ENCODE measurements around the gene C20orf141.
"Not testable (repeated sequence)": the region's sequence is repeated elsewhere in the genome, so short reads cannot be mapped to it uniquely, and the experiment has no call there.

C20orf141 gene, protein sequence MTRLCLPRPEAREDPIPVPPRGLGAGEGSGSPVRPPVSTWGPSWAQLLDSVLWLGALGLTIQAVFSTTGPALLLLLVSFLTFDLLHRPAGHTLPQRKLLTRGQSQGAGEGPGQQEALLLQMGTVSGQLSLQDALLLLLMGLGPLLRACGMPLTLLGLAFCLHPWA

DNA sequence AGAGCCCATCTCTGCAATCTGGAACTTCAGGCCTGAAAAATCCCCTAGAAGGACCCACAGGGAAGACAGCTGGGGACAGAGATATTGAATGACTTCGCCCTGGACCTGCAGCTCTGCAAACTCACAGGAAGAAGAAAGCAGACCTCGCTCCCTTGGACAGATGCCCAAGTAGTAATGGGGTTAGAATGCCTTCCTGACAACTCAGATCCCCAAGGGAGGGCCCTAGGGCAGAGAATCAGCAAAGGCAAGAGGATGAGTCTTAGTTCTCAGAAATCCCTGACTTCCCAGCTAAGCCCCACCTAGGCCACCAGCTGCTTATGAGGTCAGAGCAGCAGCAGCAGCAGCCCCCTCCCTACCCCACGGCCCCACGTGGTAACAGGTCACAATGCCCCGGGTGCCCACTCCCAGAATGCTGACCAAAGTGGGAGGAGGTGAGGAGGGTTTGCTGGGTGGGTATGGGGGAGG, at the start of gene C20orf141:
C20orf141 (plus strand) TSS at position 401 of the 465 bp plus-strand sequence. CDS start 198 bp downstream, outside the sequence.
- DNase-seq (ENCODE audit: low read depth, low spot score): peak; percentile 59

DNA sequence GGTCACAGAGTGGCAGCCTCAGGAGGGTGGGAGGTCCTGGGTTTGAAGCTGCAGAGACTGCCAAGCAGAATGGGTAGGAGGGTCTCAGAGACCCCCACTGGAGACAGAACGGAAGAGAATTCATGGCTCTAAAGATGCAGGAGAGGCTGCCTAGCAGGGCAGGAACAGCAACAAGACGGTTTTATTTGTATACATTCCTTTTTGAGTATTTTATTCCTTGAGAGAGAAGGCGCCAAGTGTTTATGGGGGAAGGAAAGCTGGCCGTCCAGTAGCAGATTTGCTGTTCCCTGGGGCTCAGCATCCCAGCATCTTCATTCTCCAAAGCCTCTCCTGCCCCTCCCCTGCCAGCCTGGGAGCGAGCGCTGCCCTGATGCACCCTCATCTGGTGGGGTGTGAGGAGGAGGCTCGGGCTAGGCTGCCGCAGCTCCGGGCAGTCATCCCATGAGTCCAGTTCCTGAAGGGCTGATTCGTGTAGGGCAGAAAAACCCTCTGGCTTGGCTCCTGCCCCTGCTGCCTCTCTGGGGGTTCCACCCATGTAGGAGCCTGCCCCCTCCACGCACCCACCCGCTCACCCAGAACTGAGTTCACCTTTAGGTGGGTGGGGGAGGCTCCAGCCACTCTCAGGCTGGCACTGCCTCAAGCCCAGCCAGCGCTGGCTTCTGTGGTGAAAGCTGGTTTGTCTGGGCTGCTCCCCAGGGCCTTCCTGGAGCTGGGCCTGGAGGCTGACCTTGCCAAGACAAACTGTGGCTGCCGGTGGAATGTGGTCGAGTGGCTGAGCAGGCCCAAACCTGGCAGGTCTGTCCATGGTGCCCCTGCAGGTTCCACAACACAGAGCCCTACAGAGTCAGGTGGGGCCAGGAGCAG, 46.8 kb upstream of the C20orf141 start:
- peak; percentile 25 for DNase-seq (ENCODE audit: low read depth, low spot score)

- DNase-seq (ENCODE audit: low read depth, low spot score): no peak
Observed at GRCh38 chr20:2768632-2769015, 46.2 kb upstream of the C20orf141 start.

GRCh38 chr20:2770091-2770490, 44.7 kb upstream of the C20orf141 start:
- DNase-seq (ENCODE audit: low read depth, low spot score): not testable (repeated sequence)

DNA sequence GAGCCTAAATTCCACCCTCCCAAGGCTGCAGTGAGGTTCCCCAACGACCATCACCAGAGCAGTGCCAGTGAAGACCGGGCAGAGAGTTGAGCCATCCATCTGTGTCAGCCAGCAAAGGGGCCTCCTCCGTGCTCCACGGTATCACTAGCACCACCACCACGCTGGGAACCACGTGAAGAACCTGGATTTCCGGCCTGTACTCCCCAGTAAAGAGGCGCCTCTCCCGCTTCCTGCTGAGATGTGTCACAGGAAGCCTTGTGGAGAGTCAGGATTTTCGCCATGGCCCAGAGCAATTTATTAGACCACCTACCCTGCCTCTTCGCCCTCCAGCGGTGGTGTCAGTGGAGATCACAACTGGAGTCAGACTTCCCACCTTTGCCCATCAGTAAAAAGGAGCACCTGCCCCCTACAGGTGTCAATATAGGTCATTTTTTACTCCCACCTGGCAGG, 43.1 kb upstream of the C20orf141 start:
- peak; percentile 60 for DNase-seq (ENCODE audit: low read depth, low spot score)

GRCh38 chr20:2773812-2774211, 41.0 kb upstream of the C20orf141 start:
- no peak for DNase-seq (ENCODE audit: low read depth, low spot score)

GRCh38 chr20:2775139-2775538, 39.6 kb upstream of the C20orf141 start:
- no peak for DNase-seq (ENCODE audit: low read depth, low spot score)

DNA sequence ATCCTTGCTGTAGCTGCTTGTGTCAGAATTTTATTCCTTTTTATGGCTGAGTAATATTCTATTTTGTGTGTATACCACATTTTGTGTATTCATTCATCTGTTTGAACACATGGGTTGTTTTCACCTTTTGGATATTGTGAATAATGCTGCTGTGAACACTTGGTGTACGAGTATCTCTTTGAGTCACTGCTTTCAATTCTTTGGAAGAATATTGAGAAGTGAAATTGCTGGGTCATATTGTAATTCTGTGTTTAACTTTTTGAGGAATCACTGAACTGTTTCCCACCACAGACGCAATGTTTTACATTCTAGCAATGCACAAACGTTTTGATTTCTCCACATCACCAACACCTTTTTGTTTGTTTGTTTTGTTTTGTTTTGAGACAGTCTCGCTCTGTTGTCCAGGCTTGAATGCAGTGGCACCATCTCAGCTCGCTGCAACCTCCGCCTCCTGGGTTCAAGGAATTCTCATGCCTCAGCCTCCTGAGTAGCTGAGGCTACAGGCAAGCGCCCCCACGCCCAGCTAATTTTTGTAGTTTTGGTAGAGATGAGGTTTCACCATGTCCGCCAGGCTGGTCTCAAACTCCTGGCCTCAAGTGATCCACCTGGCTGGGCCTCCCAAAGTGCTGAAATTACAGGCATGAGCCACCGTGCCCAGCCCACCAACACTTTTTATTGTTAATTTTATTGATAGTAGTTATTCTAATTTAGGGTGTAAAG, 36.0 kb upstream of the C20orf141 start:
- no peak for DNase-seq (ENCODE audit: low read depth, low spot score)

GRCh38 chr20:2780948-2781347, 33.8 kb upstream of the C20orf141 start:
- DNase-seq (ENCODE audit: low read depth, low spot score): no peak

DNA sequence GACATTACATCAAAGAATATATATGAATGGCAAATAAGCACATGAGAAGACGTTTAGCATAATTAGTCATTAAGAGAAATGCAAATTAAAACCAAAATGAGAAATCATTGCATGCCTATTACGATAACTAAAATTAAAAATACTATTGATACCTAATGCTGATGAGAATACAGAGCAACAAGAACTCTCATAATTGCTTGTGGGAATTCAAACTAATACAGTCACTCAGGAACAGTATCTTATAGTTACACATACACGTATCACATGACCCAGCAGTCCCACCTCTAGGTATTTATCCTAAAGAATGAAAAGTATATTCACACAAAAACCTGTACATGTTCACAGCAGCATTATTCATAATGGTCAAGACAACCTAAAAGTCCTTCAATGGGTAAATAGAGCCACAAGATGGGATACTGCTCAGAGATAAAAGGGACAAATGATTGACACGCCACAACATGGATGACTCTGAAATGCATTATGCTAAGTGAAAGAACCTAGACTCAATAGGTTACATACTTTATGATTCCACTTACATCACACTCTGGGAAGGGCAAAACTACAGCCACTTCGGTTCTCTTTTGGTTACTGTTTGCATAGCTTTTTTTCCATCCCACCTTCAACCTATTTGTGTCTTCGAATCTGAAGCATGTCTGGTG, 30.8 kb upstream of the C20orf141 start:
- DNase-seq (ENCODE audit: low read depth, low spot score): no peak

DNA sequence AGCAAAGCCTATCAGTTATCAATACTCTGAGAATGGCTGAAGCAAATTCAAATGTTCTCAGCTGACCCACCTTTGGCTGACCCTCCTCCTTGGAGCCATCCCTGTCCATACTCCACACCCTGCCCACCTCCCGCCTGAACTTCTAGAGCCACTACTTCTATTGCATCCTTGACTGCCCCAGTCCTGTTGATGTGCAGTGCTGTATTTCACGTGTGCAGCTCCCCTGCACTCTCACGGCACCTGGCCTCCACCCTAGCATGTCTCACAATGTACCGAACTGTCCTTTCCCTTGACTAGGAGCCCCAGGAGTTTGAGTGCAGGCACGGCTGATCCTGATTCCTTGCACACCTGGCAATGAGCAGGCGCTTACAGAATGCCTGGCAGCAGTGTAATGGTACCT, 21.3 kb upstream of the C20orf141 start:
- DNase-seq (ENCODE audit: low read depth, low spot score): no peak

GRCh38 chr20:2794202-2794748, 20.5 kb upstream of the C20orf141 start:
- no peak for DNase-seq (ENCODE audit: low read depth, low spot score)

- no peak for DNase-seq (ENCODE audit: low read depth, low spot score)
Observed at GRCh38 chr20:2794866-2795447, 19.8 kb upstream of the C20orf141 start.

- DNase-seq (ENCODE audit: low read depth, low spot score): no peak
Observed at GRCh38 chr20:2795451-2795850, 19.3 kb upstream of the C20orf141 start.

DNA sequence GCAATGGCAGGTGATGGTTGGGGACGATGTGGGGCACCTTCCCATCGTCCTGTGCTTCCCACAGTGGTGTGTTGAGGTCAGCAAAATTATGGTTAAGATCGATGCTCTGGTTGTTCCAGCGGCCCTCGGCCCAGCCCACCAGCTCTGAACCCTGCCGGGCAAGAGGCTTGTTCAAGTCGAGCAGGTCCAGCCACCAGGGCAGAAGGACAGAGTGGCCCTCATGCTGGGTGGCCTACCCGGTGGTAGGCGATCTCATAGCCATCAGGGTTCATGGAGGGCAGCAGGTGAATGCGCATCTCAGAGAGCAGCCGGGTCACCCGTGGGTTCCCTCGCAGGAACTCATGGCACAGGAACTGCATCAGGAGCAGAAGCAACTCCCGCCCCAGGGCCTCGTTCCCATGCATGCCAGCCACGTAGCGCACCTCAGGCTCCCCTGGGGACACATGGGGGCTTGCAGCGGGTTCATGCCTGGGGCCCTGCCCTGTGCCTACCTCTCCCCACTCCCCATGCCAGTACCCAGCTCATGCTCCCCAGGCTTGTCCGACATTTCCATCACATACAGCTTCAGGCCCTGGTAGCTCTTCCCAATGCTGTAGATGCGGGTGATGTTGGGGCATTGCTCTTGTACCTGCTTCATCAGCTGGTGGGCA, 18.7 kb upstream of the C20orf141 start:
- DNase-seq (ENCODE audit: low read depth, low spot score): no peak

- DNase-seq (ENCODE audit: low read depth, low spot score): no peak
Observed at GRCh38 chr20:2797136-2797983, 17.4 kb upstream of the C20orf141 start.

DNA sequence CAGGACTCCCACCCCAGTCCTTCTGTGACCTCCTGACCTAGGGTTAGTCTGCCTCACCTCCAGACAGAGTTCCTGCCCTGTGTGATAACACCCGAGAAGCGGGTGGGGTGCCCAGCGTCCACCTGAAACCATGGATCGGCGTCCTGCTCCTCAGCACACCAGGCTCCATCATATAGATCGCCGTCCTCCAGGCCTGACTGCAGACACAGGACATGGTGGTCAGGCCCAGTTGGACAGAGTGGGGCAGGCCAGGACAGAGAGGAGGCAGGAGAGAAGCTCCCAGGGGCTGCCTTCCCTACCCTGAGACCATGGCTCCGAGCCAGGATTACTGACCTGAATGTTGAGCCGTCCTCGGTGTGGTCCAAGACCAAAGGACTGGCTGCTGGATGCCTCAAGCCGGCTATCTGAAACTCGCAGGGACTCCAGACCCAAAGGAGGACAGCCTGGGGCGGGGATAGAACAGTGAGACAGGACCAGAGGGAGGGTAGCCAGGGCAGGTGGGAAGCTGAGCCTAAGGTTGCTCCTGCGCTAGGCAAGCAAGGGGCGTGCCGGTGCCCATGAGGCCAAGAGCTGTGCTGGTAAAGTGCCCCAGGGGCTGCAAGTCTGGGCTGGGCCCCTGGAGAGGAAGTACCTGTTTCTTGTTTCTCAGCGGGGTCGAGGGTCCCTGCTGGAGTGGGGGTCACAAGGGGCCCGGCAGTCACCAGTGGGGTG, 16.5 kb upstream of the C20orf141 start:
- no peak for DNase-seq (ENCODE audit: low read depth, low spot score)

GRCh38 chr20:2798814-2799213, 16.0 kb upstream of the C20orf141 start:
- peak; percentile 80 for DNase-seq (ENCODE audit: low read depth, low spot score)

DNA sequence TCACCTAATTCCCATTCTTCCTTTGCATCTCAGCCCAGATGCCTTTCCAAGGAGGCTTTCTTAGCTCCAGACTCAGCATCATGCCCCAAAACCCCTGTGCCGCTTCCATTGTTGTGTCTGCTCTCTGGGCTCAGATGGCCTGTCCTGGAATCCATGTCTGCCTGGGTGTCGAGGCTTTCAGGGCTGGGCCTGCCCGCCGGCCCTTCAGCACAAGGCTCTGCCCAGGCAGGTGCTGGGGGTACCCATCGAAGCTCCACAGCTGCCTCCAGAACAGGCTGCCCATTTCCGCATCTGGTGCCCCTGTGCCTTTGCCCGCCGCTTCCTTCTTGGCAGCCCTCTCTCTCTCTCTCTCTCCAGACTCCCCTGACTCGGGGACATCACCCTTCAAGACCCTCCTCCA, 15.5 kb upstream of the C20orf141 start:
- DNase-seq (ENCODE audit: low read depth, low spot score): no peak
